K562 (cell line): Measurements from ENCODE around the gene KDM4C. TPM values are rescaled to one million over a fixed set of nuclear protein-coding genes. Genes with fewer than 3 reads are reported as not detected.

ENCODE experiments used
- ASH1L ChIP-seq: fragments of 450-650 bp; IDR thresholded peaks from 2 replicates; pipeline ENCODE4 v1.6.1; 2018; ENCODE audit warnings: borderline replicate concordance, mild to moderate bottlenecking, low read depth; ENCODE audit not compliant: partially characterized antibody
- CBX8 ChIP-seq: fragments of 200-600 bp; sonication (generic); IDR thresholded peaks from 2 replicates; pipeline ENCODE4 v1.6.1; 2012; ENCODE audit warnings: borderline replicate concordance, mixed run types, low read depth, mild to moderate bottlenecking, moderate library complexity, mixed read lengths, low read length, control low read depth, inconsistent platforms; ENCODE audit not compliant: poor library complexity, severe bottlenecking; ENCODE audit errors: extremely low read depth
- CHAMP1 ChIP-seq: fragments of 450-650 bp; IDR thresholded peaks from 2 replicates; pipeline ENCODE4 v1.6.1; 2016; ENCODE audit warnings: mild to moderate bottlenecking
- GABPA ChIP-seq: fragments of 200-800 bp; sonication (Bioruptor generic); conservative IDR thresholded peaks from 2 replicates; pipeline ENCODE4 v1.6.1; 2016; ENCODE audit warnings: low read depth, missing genetic modification characterization, missing compliant biosample characterization
- HBP1 ChIP-seq: fragments of 450-650 bp; formaldehyde crosslinking; IDR thresholded peaks from 2 replicates; pipeline ENCODE4 v1.4.0; 2022; ENCODE audit warnings: missing genetic modification characterization
- NFE2L1 ChIP-seq: fragments of 450-650 bp; IDR thresholded peaks from 2 replicates; pipeline ENCODE4 v1.6.1; 2016; ENCODE audit warnings: missing genetic modification characterization, low read depth, mild to moderate bottlenecking, missing compliant biosample characterization, moderate library complexity, borderline replicate concordance
- PCBP2 ChIP-seq: fragments of 200-400 bp; formaldehyde crosslinking; IDR thresholded peaks from 2 replicates; pipeline ENCODE4 v1.6.1; 2018; ENCODE audit warnings: low read length, low read depth, mild to moderate bottlenecking, moderate library complexity; ENCODE audit not compliant: poor library complexity, severe bottlenecking
- RFX5 ChIP-seq: IDR thresholded peaks from 2 replicates; pipeline ENCODE4 v1.6.1; 2011; ENCODE audit warnings: low read depth, mild to moderate bottlenecking, improper control_type of control experiment, low read length
- ZBED1 ChIP-seq: IDR thresholded peaks from 2 replicates; pipeline ENCODE4 v1.6.1; 2014
- ZBTB12 ChIP-seq: fragments of 250-450 bp; sonication (Bioruptor Pico); IDR thresholded peaks from 2 replicates; pipeline ENCODE4 v1.4.0; 2020
- ZBTB49 ChIP-seq: sonication (generic); formaldehyde crosslinking; IDR thresholded peaks from 2 replicates; pipeline ENCODE4 v1.8.0; 2022; ENCODE audit warnings: missing genetic modification reagents, mild to moderate bottlenecking, borderline replicate concordance
- ZKSCAN3 ChIP-seq: fragments of 250-450 bp; sonication (Bioruptor Pico); IDR thresholded peaks from 2 replicates; pipeline ENCODE4 v1.4.0; 2020
- ZNF175 ChIP-seq: fragments of 200-800 bp; sonication (Bioruptor generic); IDR thresholded peaks from 2 replicates; pipeline ENCODE4 v1.6.1; 2016; ENCODE audit warnings: low read depth, mild to moderate bottlenecking, missing genetic modification characterization, missing compliant biosample characterization
- ZNF24 ChIP-seq: fragments of 450-650 bp; IDR thresholded peaks from 2 replicates; pipeline ENCODE4 v1.6.1; 2016
- ZNF384 ChIP-seq: IDR thresholded peaks from 2 replicates; pipeline ENCODE4 v1.6.1; 2012; ENCODE audit warnings: low read depth, low read length, improper control_type of control experiment
- ZNF740 ChIP-seq, 3 experiments: fragments of 200-800 bp in 1 of 3; sonication (Bioruptor generic) in 1 of 3; sonication (generic) in 1 of 3; formaldehyde crosslinking in 1 of 3; IDR thresholded peaks; 2 replicates each; pipeline versions ENCODE4 v1.6.1 to v1.8.0; 2016 to 2022; ENCODE audit warnings: mild to moderate bottlenecking in 2 of 3, missing compliant biosample characterization in 2 of 3, missing genetic modification characterization in 2 of 3, missing genetic modification reagents in 1 of 3
- polyA plus RNA-seq, 8 experiments: library from polyadenylated mRNA; depleted of rRNA in 4 of 8; stranded (reverse) in 5 of 8; unstranded in 3 of 8; fragments of >200 nt; fragmentation: Nextera tagmentation in 2 of 8; fragmentation: Illumina TruSeq in 1 of 8; extraction: Ambion mirVana in 2 of 8; extraction: Trizol in 1 of 8; gene quantifications; 2 replicates each; pipeline versions ENCODE4 v1.2.1 to v1.2.3, GENCODE V29; 2011 to 2014; ENCODE audit warnings: inconsistent platforms in 1 of 8, missing spikeins in 1 of 8
- total RNA-seq, 7 experiments: library from RNA; depleted of rRNA in 6 of 7; stranded (reverse); fragments of >200 nt in 6 of 7; fragmentation: Illumina TruSeq in 2 of 7; extraction: Trizol in 2 of 7; gene quantifications; 2 replicates each; pipeline versions ENCODE4 v1.2.1 to v1.2.3, GENCODE V29; 2011 to 2021; ENCODE audit warnings: low replicate concordance in 1 of 7

The KDM4C gene
- total and polyA plus RNA-seq, 9 of the 15 experiments (the other 6 are each of a cell fraction or from before 2014, with no cell fraction given), result 5.4 to 17.0 (median 12.6) TPM

- TF ChIP-seq ZBTB12 (CRISPR knock-in tag) (no peak), ZBED1 (no peak), ZBTB49 (CRISPR knock-in tag) (no peak), CHAMP1 (no peak), ZNF740 (CRISPR knock-in tag; IDR thresholded peaks at IDR 0.05) (no peak), ZNF740 (tag; IDR thresholded peaks at IDR 0.05) (no peak), HBP1 (CRISPR knock-in tag) (no peak), CBX8 (no peak), ZNF175 (no peak), ASH1L (no peak), ZKSCAN3 (no peak), ZNF384 (no peak), ZNF24 (no peak), GABPA (tag) (no peak), NFE2L1 (no peak), RFX5 (no peak), PCBP2 (no peak)
Observed at GRCh38 chr9:6931913-6932312, 174.1 kb downstream of the KDM4C start (continued).
